Cardiac septum (tissue), 1 donor: ENCODE data around the gene USP44. TPM values are rescaled to one million over a fixed set of nuclear protein-coding genes. Genes with fewer than 3 reads are reported as not detected.

Source experiments
- DNase-seq: peaks from one replicate; pipeline ENCODE4 v3.0.0-alpha.2; 2020; ENCODE audit warnings: low spot score
- intact Hi-C: fragments of 100-400 bp; cut with DNase I; formaldehyde crosslinking; loops from one replicate; pipeline ENCODE4 v1.14.0; 2022
- total RNA-seq: library from RNA; stranded (reverse); fragmentation: NEBNext Ultra II Directional; extraction: Animal tissue kit (Norgen Biotek cat#: 25700); gene quantifications from one replicate; pipeline ENCODE4 v1.2.1, GENCODE V29; 2021
- donor health status: DM: no; HTN: no; CAD: no.

USP44 gene
- total RNA-seq, 1 donor from 2014 or later: 0.35 TPM

DNA sequence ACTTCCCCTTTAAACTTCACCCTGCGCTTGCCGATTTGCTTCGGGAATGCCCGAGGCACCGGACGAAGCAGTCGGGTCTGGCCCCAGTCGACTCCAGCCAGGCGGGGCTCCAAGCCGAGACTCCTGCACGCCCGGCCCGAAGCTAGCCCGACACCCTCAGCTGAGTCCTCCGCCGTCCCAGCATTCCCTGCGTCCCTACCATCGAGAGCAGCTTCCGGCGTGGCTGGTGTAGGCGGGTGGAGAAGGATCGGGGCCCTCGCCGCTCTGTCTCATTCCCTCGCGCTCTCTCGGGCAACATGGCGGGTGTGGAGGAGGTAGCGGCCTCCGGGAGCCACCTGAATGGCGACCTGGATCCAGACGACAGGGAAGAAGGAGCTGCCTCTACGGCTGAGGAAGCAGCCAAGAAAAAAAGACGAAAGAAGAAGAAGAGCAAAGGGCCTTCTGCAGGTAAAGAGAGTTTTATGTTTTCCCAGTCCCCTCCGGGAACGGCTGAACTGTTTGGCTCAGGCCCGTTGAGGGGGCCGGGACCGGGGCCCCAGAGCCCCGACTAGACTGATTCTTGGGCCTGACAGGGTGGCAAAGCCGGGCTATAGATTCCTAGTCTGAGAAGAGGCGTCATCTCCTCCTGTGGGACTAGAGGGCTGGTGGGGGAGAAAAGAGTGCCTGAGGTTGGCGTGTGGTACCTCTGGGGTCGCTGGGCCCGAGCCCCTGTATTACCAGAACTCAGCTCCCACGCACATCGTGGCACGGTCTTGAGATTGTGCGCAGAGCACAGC is 77.2 kb downstream of the USP44 start, which contains the start of gene METAP2:
Gene METAP2, plus strand, starts transcription at position 269 of the 776 bp plus-strand sequence. Its CDS starts 28 bp downstream, at position 297.
- peak; percentile 98 for DNase-seq
- intact Hi-C loops: loop anchor here (1.0 to 5.0 kb wide), 3 partner anchors 89 to 257 kb away; partner anchors contain the start of genes FGD6 and VEZT

DNA sequence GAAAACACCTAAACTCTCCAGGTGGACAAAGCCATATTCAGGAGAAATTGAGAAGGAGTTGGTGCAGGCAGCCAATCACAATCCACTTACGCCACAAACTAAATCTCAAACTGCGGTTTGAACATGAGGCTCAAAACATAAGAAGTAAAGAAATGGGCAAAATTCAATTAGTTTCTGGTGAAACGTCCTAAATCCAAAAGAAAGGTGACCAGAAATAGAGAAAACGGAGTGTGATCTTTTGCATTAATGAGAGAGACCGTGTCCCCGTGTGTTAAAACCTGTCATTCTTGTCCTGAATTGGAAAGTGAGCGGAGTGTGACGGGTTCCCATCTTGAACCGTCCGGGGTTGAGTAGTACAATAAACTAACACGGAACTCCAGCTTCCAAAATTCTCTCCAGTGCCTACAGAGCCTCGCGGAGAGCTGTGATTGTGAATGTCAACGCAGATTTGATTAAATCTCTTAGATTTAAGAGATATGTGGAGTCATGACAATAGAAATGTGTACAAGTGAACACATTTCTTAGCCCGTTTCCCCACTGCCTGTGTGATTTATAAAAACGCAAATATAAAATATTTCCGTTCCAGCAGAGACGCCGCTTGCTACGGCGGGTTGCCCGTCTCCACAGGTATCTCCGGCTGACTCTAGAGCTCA is 77.9 kb downstream of the USP44 start:
- intact Hi-C loops: loop anchor here (5.0 kb wide), 2 partner anchors 136 to 256 kb away; partner anchors contain the start of genes FGD6 and VEZT

DNA sequence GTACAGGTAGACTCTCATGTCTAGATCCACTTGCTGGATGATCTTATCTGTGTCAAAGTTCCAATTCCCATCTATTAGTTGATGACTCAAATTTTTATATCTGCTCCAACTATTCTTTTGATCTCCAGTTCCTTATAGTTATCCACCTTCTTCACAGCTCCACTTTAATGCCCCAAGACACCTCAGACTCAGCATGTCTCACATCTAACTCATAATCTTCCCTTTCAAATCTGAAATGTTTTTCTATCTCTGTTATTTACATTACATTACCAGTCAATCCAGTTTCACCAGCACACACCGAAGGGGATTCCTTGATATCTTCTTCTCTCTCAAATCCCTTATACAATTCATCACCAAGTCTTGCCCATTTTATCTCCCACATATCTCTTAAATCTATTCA is 81.0 kb downstream of the USP44 start:
- intact Hi-C loops: loop anchor here (5.0 kb wide), 2 partner anchors 133 to 253 kb away; partner anchors contain the start of genes FGD6 and VEZT
- no peak for DNase-seq

More for the DNA sequence above, 77.9 kb downstream of the USP44 start:
- DNase-seq: no peak

Other genes with a start within 250 kb of the USP44 start
- gene METAP2, start 77.3 kb downstream of the USP44 start, total RNA-seq: 63.5 TPM
- gene NTN4, start 239.3 kb upstream of the USP44 start, total RNA-seq: 77.8 TPM